Panc1 (cell line): Measurements from ENCODE around the gene INPP4B. TPM values are rescaled to one million over a fixed set of nuclear protein-coding genes. Genes with fewer than 3 reads are reported as not detected.

Experiments
- ATAC-seq: fragments of 200-7000 bp; cut with Tn5 transposase; 2 replicates; pipeline ENCODE4 v1.9.1; 2020; ENCODE audit warnings: mild to moderate bottlenecking, moderate library complexity
- BruUV-seq: library from RNA; stranded (reverse); fragments of 400-500 nt; replicated peaks from 2 replicates; lab custom pipeline; 2021; lab: Mats Ljungman, UMichigan
- CTCF ChIA-PET: fragments of 300-600 bp; sonication (Branson Sonifier 250); formaldehyde crosslinking; loops from one replicate; lab custom pipeline; 2022; ENCODE audit warnings: antibody characterized with exemption; lab: Charles Lee
- POLR2A ChIA-PET: fragments of 300-600 bp; sonication (Branson Sonifier 250); formaldehyde crosslinking; loops from one replicate; lab custom pipeline; 2022; ENCODE audit warnings: antibody characterized with exemption; lab: Charles Lee
- DNase-seq: peaks from one replicate; pipeline ENCODE4 v3.0.0-alpha.2; 2010; ENCODE audit warnings: low read depth, low spot score
- H3K27ac ChIP-seq: 2 replicates; pipeline ENCODE4 v1.5.1; 2011; ENCODE audit warnings: mild to moderate bottlenecking, low read length, inconsistent platforms
- H3K27me3 ChIP-seq: fragments of 200-500 bp; sonication (Bioruptor generic); 2 replicates; pipeline ENCODE4 v1.6.0; 2014; ENCODE audit warnings: low read length, inconsistent platforms; ENCODE audit not compliant: control insufficient read depth, insufficient read depth
- H3K36me3 ChIP-seq: fragments of 200-500 bp; sonication (Bioruptor generic); 2 replicates; pipeline ENCODE4 v1.5.1; 2014; ENCODE audit warnings: inconsistent platforms, mild to moderate bottlenecking, low read length, moderate library complexity; ENCODE audit not compliant: control insufficient read depth, insufficient read depth
- H3K4me1 ChIP-seq: 2 replicates; pipeline ENCODE4 v1.5.1; 2011; ENCODE audit warnings: inconsistent platforms, mild to moderate bottlenecking, low read length, moderate library complexity; ENCODE audit not compliant: control insufficient read depth, insufficient read depth
- H3K4me3 ChIP-seq, 2 experiments: 2 replicates each; pipeline ENCODE4 v1.5.1; 2011 to 2012; ENCODE audit warnings: low read depth in 2 of 2, low read length in 2 of 2, mild to moderate bottlenecking in 2 of 2, inconsistent platforms in 1 of 2, moderate library complexity in 1 of 2
- H3K9me3 ChIP-seq: fragments of 200-500 bp; sonication (Bioruptor generic); 2 replicates; pipeline ENCODE4 v1.5.1; 2014; ENCODE audit warnings: low read depth, mild to moderate bottlenecking, inconsistent platforms, low read length, moderate library complexity; ENCODE audit not compliant: control insufficient read depth, insufficient read depth
- POLR2AphosphoS5 ChIP-seq: IDR thresholded peaks from 2 replicates; pipeline ENCODE4 v1.6.1; 2012; ENCODE audit warnings: mild to moderate bottlenecking, low read depth, low read length, moderate library complexity
- SIN3A ChIP-seq: IDR thresholded peaks from 2 replicates; pipeline ENCODE4 v1.6.1; 2012; ENCODE audit warnings: low read depth, mild to moderate bottlenecking, low read length, moderate library complexity, borderline replicate concordance; ENCODE audit not compliant: insufficient read depth
- TCF7L2 ChIP-seq: IDR thresholded peaks from 2 replicates; pipeline ENCODE4 v1.6.1; 2011; ENCODE audit warnings: mild to moderate bottlenecking, low read depth, low read length, inconsistent platforms
- in situ Hi-C: cut with HindIII; loops from 2 replicates; pipeline ENCODE4 v1.10.0; 2016; ENCODE audit warnings: low sequenced_read_pairs, low pct_unique_long_range_greater_than_20kb
- intact Hi-C: fragments of 100-400 bp; cut with micrococcal nuclease; formaldehyde crosslinking; loops from one replicate; pipeline ENCODE4 v1.10.0; 2022; ENCODE audit not compliant: unreplicated experiment
- total RNA-seq: library from RNA; stranded (reverse); gene quantifications from one replicate; pipeline ENCODE4 v1.2.1, GENCODE V29; 2021; ENCODE audit not compliant: unreplicated experiment
- TF ChIP-seq, protein P1 (sequence below), 2 experiments: IDR thresholded peaks; 2 replicates each; pipeline ENCODE4 v1.6.1; 2011 to 2012; ENCODE audit warnings: low read depth in 2 of 2, control low read depth in 1 of 2, low read length in 1 of 2, mild to moderate bottlenecking in 1 of 2, moderate library complexity in 1 of 2; ENCODE audit not compliant: insufficient read depth in 1 of 2
- TF ChIP-seq, protein P2 (sequence below): fragments of 450-650 bp; IDR thresholded peaks from 2 replicates; pipeline ENCODE4 v1.5.1; 2017; ENCODE audit warnings: mild to moderate bottlenecking

Gene INPP4B
- total RNA-seq, 1 experiment from 2014 or later, result 4.5 TPM

DNA sequence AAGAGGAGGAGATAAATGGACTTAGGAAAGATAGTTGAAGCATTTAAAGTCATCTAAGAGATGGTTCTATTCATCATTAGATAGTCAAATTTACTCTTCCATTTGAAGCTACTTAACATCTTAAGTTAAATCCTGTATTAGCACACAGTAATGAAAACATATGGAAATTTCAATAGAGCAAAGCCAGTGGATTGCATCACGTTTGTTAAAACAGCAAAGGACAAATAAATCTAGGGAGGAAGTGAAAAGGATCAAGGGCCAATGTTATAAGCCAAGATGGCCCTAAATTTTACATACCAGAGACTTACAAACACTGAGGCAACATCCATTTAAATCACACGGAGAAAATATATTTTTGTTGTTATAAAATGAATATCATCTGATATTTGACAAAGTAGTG, 602.8 kb downstream of the INPP4B start:
- no peak overlapping the region for H3K27ac ChIP-seq
- no TSS peak for BruUV-seq
- H3K27me3 ChIP-seq, result no peaks in the 10 kb centered on the region
- CTCF ChIA-PET, result no interaction called here
- no peaks in the 10 kb centered on the region for H3K36me3 ChIP-seq
- in situ Hi-C loops, result no loop called here
- H3K9me3 ChIP-seq, result no peaks in the 10 kb centered on the region
- no peaks in the 10 kb centered on the region for H3K4me1 ChIP-seq
- TF ChIP-seq, protein P1, sequence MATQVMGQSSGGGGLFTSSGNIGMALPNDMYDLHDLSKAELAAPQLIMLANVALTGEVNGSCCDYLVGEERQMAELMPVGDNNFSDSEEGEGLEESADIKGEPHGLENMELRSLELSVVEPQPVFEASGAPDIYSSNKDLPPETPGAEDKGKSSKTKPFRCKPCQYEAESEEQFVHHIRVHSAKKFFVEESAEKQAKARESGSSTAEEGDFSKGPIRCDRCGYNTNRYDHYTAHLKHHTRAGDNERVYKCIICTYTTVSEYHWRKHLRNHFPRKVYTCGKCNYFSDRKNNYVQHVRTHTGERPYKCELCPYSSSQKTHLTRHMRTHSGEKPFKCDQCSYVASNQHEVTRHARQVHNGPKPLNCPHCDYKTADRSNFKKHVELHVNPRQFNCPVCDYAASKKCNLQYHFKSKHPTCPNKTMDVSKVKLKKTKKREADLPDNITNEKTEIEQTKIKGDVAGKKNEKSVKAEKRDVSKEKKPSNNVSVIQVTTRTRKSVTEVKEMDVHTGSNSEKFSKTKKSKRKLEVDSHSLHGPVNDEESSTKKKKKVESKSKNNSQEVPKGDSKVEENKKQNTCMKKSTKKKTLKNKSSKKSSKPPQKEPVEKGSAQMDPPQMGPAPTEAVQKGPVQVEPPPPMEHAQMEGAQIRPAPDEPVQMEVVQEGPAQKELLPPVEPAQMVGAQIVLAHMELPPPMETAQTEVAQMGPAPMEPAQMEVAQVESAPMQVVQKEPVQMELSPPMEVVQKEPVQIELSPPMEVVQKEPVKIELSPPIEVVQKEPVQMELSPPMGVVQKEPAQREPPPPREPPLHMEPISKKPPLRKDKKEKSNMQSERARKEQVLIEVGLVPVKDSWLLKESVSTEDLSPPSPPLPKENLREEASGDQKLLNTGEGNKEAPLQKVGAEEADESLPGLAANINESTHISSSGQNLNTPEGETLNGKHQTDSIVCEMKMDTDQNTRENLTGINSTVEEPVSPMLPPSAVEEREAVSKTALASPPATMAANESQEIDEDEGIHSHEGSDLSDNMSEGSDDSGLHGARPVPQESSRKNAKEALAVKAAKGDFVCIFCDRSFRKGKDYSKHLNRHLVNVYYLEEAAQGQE (IDR thresholded peaks at IDR 0.05; ENCODE audit: insufficient read depth in 1 of 2, low read depth in 2 of 2, low read length in 1 of 2), result no peak
- TF ChIP-seq TCF7L2, result no peak
- TF ChIP-seq, protein P2, sequence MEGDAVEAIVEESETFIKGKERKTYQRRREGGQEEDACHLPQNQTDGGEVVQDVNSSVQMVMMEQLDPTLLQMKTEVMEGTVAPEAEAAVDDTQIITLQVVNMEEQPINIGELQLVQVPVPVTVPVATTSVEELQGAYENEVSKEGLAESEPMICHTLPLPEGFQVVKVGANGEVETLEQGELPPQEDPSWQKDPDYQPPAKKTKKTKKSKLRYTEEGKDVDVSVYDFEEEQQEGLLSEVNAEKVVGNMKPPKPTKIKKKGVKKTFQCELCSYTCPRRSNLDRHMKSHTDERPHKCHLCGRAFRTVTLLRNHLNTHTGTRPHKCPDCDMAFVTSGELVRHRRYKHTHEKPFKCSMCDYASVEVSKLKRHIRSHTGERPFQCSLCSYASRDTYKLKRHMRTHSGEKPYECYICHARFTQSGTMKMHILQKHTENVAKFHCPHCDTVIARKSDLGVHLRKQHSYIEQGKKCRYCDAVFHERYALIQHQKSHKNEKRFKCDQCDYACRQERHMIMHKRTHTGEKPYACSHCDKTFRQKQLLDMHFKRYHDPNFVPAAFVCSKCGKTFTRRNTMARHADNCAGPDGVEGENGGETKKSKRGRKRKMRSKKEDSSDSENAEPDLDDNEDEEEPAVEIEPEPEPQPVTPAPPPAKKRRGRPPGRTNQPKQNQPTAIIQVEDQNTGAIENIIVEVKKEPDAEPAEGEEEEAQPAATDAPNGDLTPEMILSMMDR, result no peak
- TF ChIP-seq POLR2AphosphoS5, result no peak
- no peak for TF ChIP-seq SIN3A
- POLR2A ChIA-PET, result no interaction called here
- H3K4me3 ChIP-seq, result no peak overlapping the region
- intact Hi-C loops, result no loop called here
- no peak for ATAC-seq
- DNase-seq, result no peak

DNA sequence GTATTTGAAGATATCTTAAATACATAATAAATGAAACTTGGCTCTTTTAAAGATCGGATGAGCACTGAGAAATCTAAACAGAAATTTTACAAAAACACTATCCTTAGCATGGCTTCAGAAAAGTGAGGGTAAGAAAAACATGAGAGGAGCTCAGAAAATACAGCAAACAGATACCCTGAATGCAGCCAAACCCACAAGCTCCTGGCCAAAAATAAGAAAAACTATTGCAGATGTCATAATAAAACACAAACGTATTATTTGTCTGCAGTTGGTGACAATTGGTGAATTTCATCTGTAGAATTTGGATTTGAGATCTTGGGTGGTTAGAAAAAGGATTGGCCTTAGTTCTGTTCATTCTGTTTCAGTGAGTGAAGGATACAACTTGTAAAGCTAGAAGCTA, 603.9 kb downstream of the INPP4B start:
- H3K36me3 ChIP-seq, result no peaks in the 10 kb centered on the region
- TF ChIP-seq SIN3A (no peak), POLR2AphosphoS5 (no peak), TCF7L2 (no peak)
- TF ChIP-seq, protein P2, result no peak
- TF ChIP-seq, protein P1 (IDR thresholded peaks at IDR 0.05; ENCODE audit: insufficient read depth in 1 of 2, low read depth in 2 of 2, low read length in 1 of 2), result no peak
- intact Hi-C loops, result no loop called here
- no TSS peak for BruUV-seq
- H3K27me3 ChIP-seq, result no peaks in the 10 kb centered on the region
- no peaks in the 10 kb centered on the region for H3K9me3 ChIP-seq
- POLR2A ChIA-PET, result no interaction called here
- no peak for ATAC-seq
- CTCF ChIA-PET, result no interaction called here
- in situ Hi-C loops, result no loop called here
- no peak for DNase-seq
- H3K4me3 ChIP-seq, result no peak overlapping the region
- no peaks in the 10 kb centered on the region for H3K4me1 ChIP-seq
- H3K27ac ChIP-seq, result no peak overlapping the region
